ENCODE data around the gene PPP2R5D. TPM values are rescaled to one million over a fixed set of nuclear protein-coding genes. Genes with fewer than 3 reads are reported as not detected.

PPP2R5D gene
- total and polyA plus RNA-seq, 9 of the 15 experiments (the other 6 are each of a cell fraction or from before 2014, with no cell fraction given), result 1.3 to 96.1 (median 38.4) TPM

- Histone ChIP-seq H3K4me3 (peak overlapping the region; percentile 73), H3K4me2 (ENCODE audit: insufficient read depth, low read length) (peak overlapping the region; percentile 93), H3K9ac (ENCODE audit: insufficient read depth in 1 of 2, low read depth in 2 of 2, low read length in 2 of 2) (peak overlapping the region; percentile 77 to 97), H3K36me3 (ENCODE audit: control insufficient read depth, insufficient read depth, low read length) (peaks cover 72% of the 10 kb centered on the region), H3K9me3 (replicated peaks; ENCODE audit: control insufficient read depth, insufficient read depth, low read depth, low read length) (no peaks in the 10 kb centered on the region), H3K4me1 (replicated peaks in 1 of 2; ENCODE audit: control insufficient read depth in 2 of 2, insufficient read depth in 2 of 2, low read length in 2 of 2) (peaks cover 27 to 29% of the 10 kb centered on the region in 2 experiments), H3K79me2 (ENCODE audit: control insufficient read depth, insufficient read depth, low read length) (peaks cover 42% of the 10 kb centered on the region), H4K20me1 (replicated peaks; ENCODE audit: control insufficient read depth, insufficient read depth, low read length) (no peaks in the 10 kb centered on the region), H3K27ac (ENCODE audit: extremely low read depth, low read depth, low read length) (peak overlapping the region; percentile 95), H3K27me3 (ENCODE audit: control insufficient read depth in 2 of 2, insufficient read depth in 2 of 2, low read length in 2 of 2) (no peaks in the 10 kb centered on the region), H2AFZ (ENCODE audit: low read depth, low read length) (peak overlapping the region; percentile 78; the same call in 1 of the 2 replicates), H3K9me1 (ENCODE audit: control insufficient read depth, insufficient read depth, low read length) (peaks cover 9% of the 10 kb centered on the region)
- intact Hi-C loops (cut with micrococcal nuclease), result no loop called here
- no peak for ATAC-seq
- POLR2A ChIA-PET, result interaction anchor here (0.5 to 3.2 kb wide), 30 partner anchors 10 to 1026 kb away, joined by 3 to 22 read pairs (median 4); partner anchors contain the start of genes KLHDC3, MEA1 and RRP36
- 75% methylated on average over 16 of the region's 17 CpGs for WGBS (ENCODE audit: insufficient coverage, low coverage, missing lambda C conversion rate)
- FAIRE-seq, result no peak
- CTCF ChIA-PET (ENCODE audit: low intra/inter-chr PET ratio), result no interaction called here
- no peak for DNase-seq (ENCODE audit: extremely low read depth in 1 of 4, low spot score in 3 of 4)
- BruUV-seq (replicated peaks), result TSS peak; percentile 85
- in situ Hi-C loops (cut with MboI), result no loop called here
- 0 out of 2 replicates have a peak, but pooled peaks have one; percentile 40 for TF ChIP-seq SMARCA5 (IDR thresholded peaks at IDR 0.05)
- TF ChIP-seq ZNF24 (IDR thresholded peaks at IDR 0.05), result no peak
- TF ChIP-seq MEF2D (tag; conservative IDR thresholded peaks at IDR 0.05; ENCODE audit: low read depth), result peak; percentile 56
- TF ChIP-seq NFRKB (IDR thresholded peaks at IDR 0.05; ENCODE audit: low read depth), result 0 out of 2 replicates have a peak, but pooled peaks have one; percentile 6
- 0 out of 2 replicates have a peak, but pooled peaks have one; percentile 26 for TF ChIP-seq GTF2E2 (tag; IDR thresholded peaks at IDR 0.05)
- TF ChIP-seq VEZF1 (CRISPR knock-in tag; IDR thresholded peaks at IDR 0.05), result peak; percentile 17; the same call in 1 of the 2 replicates
- no peak for TF ChIP-seq TAL1 (IDR thresholded peaks at IDR 0.05)
- peak; percentile 0 for TF ChIP-seq HNRNPLL (IDR thresholded peaks at IDR 0.05; ENCODE audit: low read depth, low read length, poor library complexity, severe bottlenecking)
- 0 out of 2 replicates have a peak, but pooled peaks have one; percentile 6 for TF ChIP-seq ZNF609 (CRISPR knock-in tag; IDR thresholded peaks at IDR 0.05; ENCODE audit: borderline replicate concordance)
- no peak for TF ChIP-seq CAMTA2 (CRISPR knock-in tag; conservative IDR thresholded peaks at IDR 0.05)
- TF ChIP-seq ZNF395 (CRISPR knock-in tag; IDR thresholded peaks at IDR 0.05), result 0 out of 2 replicates have a peak, but pooled peaks have one; percentile 42
- peak; percentile 35; the same call in 1 of the 2 replicates for TF ChIP-seq GATAD2A (IDR thresholded peaks at IDR 0.05)
- 0 out of 2 replicates have a peak, but pooled peaks have one; percentile 4 for TF ChIP-seq MCM2 (IDR thresholded peaks at IDR 0.05; ENCODE audit: low read depth)
These were observed 70.0 kb downstream of the PPP2R5D start for GRCh38 chr6:43054206-43054943.

Measured in K562 (cell line).